H4 (cell line): ENCODE data around the gene LMBR1. TPM values are rescaled to one million over a fixed set of nuclear protein-coding genes. Genes with fewer than 3 reads are reported as not detected.

Experiments used
- total RNA-seq: library from RNA; depleted of rRNA; stranded (reverse); fragments of >200 nt; shearing (Covaris generic); gene quantifications from 2 replicates; pipeline ENCODE4 v1.2.3, GENCODE V29; 2014; rRNA removed

LMBR1 gene
- total RNA-seq, 1 experiment from 2014 or later: 48.2 TPM

Other genes starting within 250 kb of the LMBR1 start
- gene NOM1, start 56.5 kb upstream of the LMBR1 start, total RNA-seq: 6.9 and 7.1 TPM in 2 replicates
- gene MNX1, start 117.5 kb upstream of the LMBR1 start, total RNA-seq: 0.21 and 0.29 TPM in 2 replicates
- gene UBE3C, start 245.7 kb upstream of the LMBR1 start, total RNA-seq: 56.2 and 65.3 TPM in 2 replicates